Colonic mucosa (tissue), 4 donors: Measurements from ENCODE around the gene GAA. TPM values are rescaled to one million over a fixed set of nuclear protein-coding genes. Genes with fewer than 3 reads are reported as not detected.
A peak's percentile ranks its signal among the peaks of the same experiment; 100 is the strongest.

Source experiments
- DNase-seq: peaks from one replicate; pipeline ENCODE4 v3.0.0-alpha.2; 2020
- H3K27ac ChIP-seq: fragments of 200-600 bp; one replicate; pipeline ENCODE4 v1.8.0; 2021
- H3K27me3 ChIP-seq: fragments of 200-600 bp; one replicate; pipeline ENCODE4 v1.8.0; 2021
- H3K36me3 ChIP-seq: fragments of 200-600 bp; one replicate; pipeline ENCODE4 v1.8.0; 2021
- H3K4me1 ChIP-seq: fragments of 200-600 bp; one replicate; pipeline ENCODE4 v1.8.0; 2021; ENCODE audit warnings: mild to moderate bottlenecking
- H3K4me3 ChIP-seq: fragments of 200-600 bp; one replicate; pipeline ENCODE4 v1.8.0; 2021
- H3K9ac ChIP-seq, 2 donors: one replicate each; pipeline ENCODE4 v1.7.0; 2013; ENCODE audit warnings: control low read depth in 2 of 2, low read depth in 2 of 2, low read length in 2 of 2
- H3K9me3 ChIP-seq: fragments of 200-600 bp; one replicate; pipeline ENCODE4 v1.8.0; 2021
- CTCF ChIP-seq: fragments of 200-600 bp; IDR thresholded peaks from one replicate; pipeline ENCODE4 v1.8.0; 2022; ENCODE audit warnings: antibody characterized with exemption, mild to moderate bottlenecking
- intact Hi-C: fragments of 100-400 bp; cut with DNase I; formaldehyde crosslinking; loops from one replicate; pipeline ENCODE4 v1.14.1; 2022
- total RNA-seq, 2 donors: library from RNA; stranded (reverse); fragmentation: NEBNext Ultra II Directional in 1 of 2; extraction: Animal tissue kit (Norgen Biotek cat#: 25700) in 1 of 2; gene quantifications; one replicate each; pipeline ENCODE4 v1.2.1, GENCODE V29; 2021
- donor health status: healthy.
- donor health status: DM: no; HTN: no; CAD: no.
- donor health status: DM: no; HTN: no; CAD: no.

The GAA gene
- total RNA-seq, 2 donors from 2014 or later, result 34.0 to 59.4 TPM

GRCh38 chr17:80092959-80093358 lies 8.4 kb upstream of the GAA start:
- H3K27ac ChIP-seq, result peak overlapping the region; percentile 28
- H3K9me3 ChIP-seq, result no peaks in the 10 kb centered on the region
- no peak for TF ChIP-seq CTCF
- DNase-seq, result no peak
- H3K27me3 ChIP-seq, result no peaks in the 10 kb centered on the region
- H3K36me3 ChIP-seq, result no peaks in the 10 kb centered on the region
- no peak overlapping the region for H3K9ac ChIP-seq
- no peak overlapping the region for H3K4me3 ChIP-seq
- no peaks in the 10 kb centered on the region for H3K4me1 ChIP-seq
- intact Hi-C loops, result no loop called here

GRCh38 chr17:80095038-80095843 lies 6.1 kb upstream of the GAA start:
- H3K9me3 ChIP-seq, result no peaks in the 10 kb centered on the region
- no peaks in the 10 kb centered on the region for H3K36me3 ChIP-seq
- no peak for TF ChIP-seq CTCF
- no peak overlapping the region for H3K9ac ChIP-seq
- no peak overlapping the region for H3K4me3 ChIP-seq
- DNase-seq, result no peak
- no peak overlapping the region for H3K27ac ChIP-seq
- H3K4me1 ChIP-seq, result no peaks in the 10 kb centered on the region
- intact Hi-C loops, result no loop called here
- no peaks in the 10 kb centered on the region for H3K27me3 ChIP-seq

DNA sequence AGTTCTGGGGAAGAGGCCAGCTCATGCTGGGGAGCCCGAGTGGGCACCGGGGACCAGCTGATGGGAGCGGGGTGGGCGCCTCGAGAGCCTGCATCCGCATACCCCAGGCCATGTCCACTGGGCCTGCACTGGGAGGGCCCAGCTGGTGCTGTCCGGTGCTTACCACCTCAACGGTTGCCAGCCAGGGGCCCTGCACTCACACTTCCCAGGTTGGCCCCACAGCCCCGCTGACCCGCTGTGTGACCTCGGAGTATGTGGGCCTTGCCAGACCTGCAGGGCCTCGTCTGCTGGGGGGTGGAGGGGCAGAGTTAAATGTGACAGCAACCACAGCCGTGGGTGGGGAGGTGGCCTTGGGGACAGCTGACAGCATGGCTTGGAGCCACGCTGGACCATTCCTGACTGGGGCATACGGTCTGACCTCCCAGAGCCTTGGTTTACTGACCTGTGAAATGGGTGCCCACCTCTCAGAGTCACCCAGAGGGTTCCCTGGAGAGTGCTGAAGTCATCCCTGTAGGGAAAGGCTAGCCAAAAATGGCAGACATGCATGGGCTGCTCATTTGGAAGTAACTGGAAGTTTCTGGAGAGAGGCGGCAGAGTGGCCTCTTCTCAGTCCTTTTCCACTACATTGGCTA lies 5.4 kb upstream of the GAA start:
- H3K9ac ChIP-seq, result no peak overlapping the region
- intact Hi-C loops, result no loop called here
- no peaks in the 10 kb centered on the region for H3K9me3 ChIP-seq
- no peak for TF ChIP-seq CTCF
- no peak for DNase-seq
- H3K4me3 ChIP-seq, result no peak overlapping the region
- H3K27ac ChIP-seq, result no peak overlapping the region
- no peaks in the 10 kb centered on the region for H3K27me3 ChIP-seq
- H3K4me1 ChIP-seq, result no peaks in the 10 kb centered on the region
- H3K36me3 ChIP-seq, result no peaks in the 10 kb centered on the region

DNA sequence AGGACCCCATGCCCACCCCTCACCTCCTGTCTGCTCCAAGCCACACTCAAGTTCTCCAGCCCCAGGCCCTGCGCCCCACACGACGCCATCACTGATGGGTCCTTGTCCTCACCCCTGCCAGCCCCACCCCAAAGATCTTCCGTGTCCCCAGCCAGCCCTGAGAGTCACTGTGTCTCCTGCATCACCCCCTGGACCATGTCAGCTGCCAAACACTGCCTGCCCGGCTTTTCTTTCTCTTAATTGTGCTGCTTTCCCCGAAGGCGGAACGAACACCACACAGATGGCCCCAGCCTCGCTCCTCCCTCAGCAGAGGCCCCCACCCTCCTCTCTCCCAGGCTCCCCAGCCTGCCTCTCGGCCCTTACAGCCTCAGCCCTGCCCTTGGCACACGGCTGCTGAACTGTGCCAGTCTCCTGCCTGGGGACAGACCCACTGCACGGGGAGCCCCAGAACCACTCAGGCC lies 4.8 kb upstream of the GAA start:
- Histone ChIP-seq H3K9me3 (no peaks in the 10 kb centered on the region), H3K4me3 (no peak overlapping the region), H3K4me1 (no peaks in the 10 kb centered on the region), H3K36me3 (no peaks in the 10 kb centered on the region), H3K27ac (no peak overlapping the region), H3K27me3 (no peaks in the 10 kb centered on the region), H3K9ac (no peak overlapping the region)
- DNase-seq, result no peak
- intact Hi-C loops, result no loop called here
- no peak for TF ChIP-seq CTCF

DNA sequence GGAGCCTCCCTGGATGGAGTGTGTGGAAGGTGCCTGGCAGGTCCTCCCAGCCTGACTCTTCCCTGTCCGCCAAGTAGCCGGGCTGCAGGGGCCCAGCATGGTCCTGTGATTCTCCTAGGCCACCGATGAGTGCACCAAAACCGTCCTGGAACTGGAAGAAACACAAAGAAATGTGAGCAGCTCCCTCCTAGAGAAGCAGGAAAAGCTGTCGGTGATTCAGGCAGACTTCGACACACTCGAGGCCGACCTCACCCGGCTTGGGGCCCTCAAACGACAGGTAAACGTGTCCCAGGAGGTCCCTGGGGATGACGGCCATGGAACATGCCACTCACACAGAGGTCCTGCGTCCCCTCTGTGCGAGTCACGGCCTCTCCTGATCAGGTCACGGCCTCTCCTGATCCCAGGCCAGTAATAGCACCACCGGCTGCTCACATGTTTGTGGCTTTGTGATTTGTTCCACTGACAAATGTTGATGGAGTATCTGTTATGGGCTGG lies 4.2 kb upstream of the GAA start:
- no peak for DNase-seq
- H3K36me3 ChIP-seq, result no peaks in the 10 kb centered on the region
- intact Hi-C loops, result no loop called here

More for the DNA sequence above, 4.2 kb upstream of the GAA start:
- Histone ChIP-seq H3K4me1 (no peaks in the 10 kb centered on the region), H3K4me3 (no peak overlapping the region), H3K9ac (no peak overlapping the region), H3K9me3 (no peaks in the 10 kb centered on the region), H3K27me3 (no peaks in the 10 kb centered on the region), H3K27ac (no peak overlapping the region)
- TF ChIP-seq CTCF, result no peak
